Astrocyte (in vitro differentiated cells and primary cell): ENCODE data around the gene CGREF1. TPM values are rescaled to one million over a fixed set of nuclear protein-coding genes. Genes with fewer than 3 reads are reported as not detected.

ENCODE experiments used
- DNase-seq: peaks from one replicate; pipeline ENCODE4 v3.0.0-alpha.2; 2010; ENCODE audit warnings: low read depth
- FAIRE-seq: peaks from 2 replicates; lab custom pipeline; 2011; peaks lifted over from hg19 to GRCh38; lab: Jason Lieb, UNC
- H2AFZ ChIP-seq: 2 replicates; pipeline ENCODE4 v1.6.0; 2012; ENCODE audit warnings: low read depth, low read length, inconsistent platforms
- H3K27ac ChIP-seq: 2 replicates; pipeline ENCODE4 v1.5.1; 2011; ENCODE audit warnings: low read depth, low read length, inconsistent platforms
- H3K27me3 ChIP-seq: 2 replicates; pipeline ENCODE4 v1.6.0; 2011; ENCODE audit warnings: low read length, inconsistent platforms; ENCODE audit not compliant: insufficient read depth
- H3K36me3 ChIP-seq: 2 replicates; pipeline ENCODE4 v1.5.1; 2011; ENCODE audit warnings: low read length, inconsistent platforms; ENCODE audit not compliant: insufficient read depth
- H3K4me1 ChIP-seq: 2 replicates; pipeline ENCODE4 v1.5.1; 2011; ENCODE audit warnings: low read length, inconsistent platforms; ENCODE audit not compliant: insufficient read depth
- H3K4me2 ChIP-seq: 2 replicates; pipeline ENCODE4 v1.6.0; 2012; ENCODE audit warnings: low read length, inconsistent platforms
- H3K4me3 ChIP-seq: 2 replicates; pipeline ENCODE4 v1.5.1; 2011; ENCODE audit warnings: low read depth, mild to moderate bottlenecking, low read length, inconsistent platforms; ENCODE audit not compliant: insufficient read depth
- H3K79me2 ChIP-seq: 2 replicates; pipeline ENCODE4 v1.6.0; 2012; ENCODE audit warnings: mild to moderate bottlenecking, low read length, inconsistent platforms; ENCODE audit not compliant: insufficient read depth
- H3K9ac ChIP-seq: 2 replicates; pipeline ENCODE4 v1.6.0; 2012; ENCODE audit warnings: mild to moderate bottlenecking, low read length, inconsistent platforms
- H3K9me3 ChIP-seq: 2 replicates; pipeline ENCODE4 v1.5.1; 2012; ENCODE audit warnings: low read depth, mild to moderate bottlenecking, low read length, inconsistent platforms; ENCODE audit not compliant: insufficient read depth
- H4K20me1 ChIP-seq: 2 replicates; pipeline ENCODE4 v1.6.0; 2012; ENCODE audit warnings: low read length, inconsistent platforms; ENCODE audit not compliant: insufficient read depth
- H3K27ac Mint-ChIP-seq: one replicate; pipeline ENCODE4 v1.8.0; 2021; ENCODE audit warnings: mild to moderate bottlenecking, mixed read lengths; ENCODE audit not compliant: unreplicated experiment
- H3K27me3 Mint-ChIP-seq: one replicate; pipeline ENCODE4 v1.8.0; 2021; ENCODE audit warnings: low read depth, mixed read lengths; ENCODE audit not compliant: unreplicated experiment
- H3K36me3 Mint-ChIP-seq: one replicate; pipeline ENCODE4 v1.8.0; 2021; ENCODE audit warnings: low read depth, mixed read lengths; ENCODE audit not compliant: unreplicated experiment
- H3K4me1 Mint-ChIP-seq: one replicate; pipeline ENCODE4 v1.8.0; 2021; ENCODE audit warnings: low read depth, mixed read lengths; ENCODE audit not compliant: unreplicated experiment
- H3K4me3 Mint-ChIP-seq: one replicate; pipeline ENCODE4 v1.8.0; 2021; ENCODE audit warnings: mild to moderate bottlenecking, moderate library complexity, mixed read lengths; ENCODE audit not compliant: unreplicated experiment
- H3K9me3 Mint-ChIP-seq: one replicate; pipeline ENCODE4 v1.8.0; 2021; ENCODE audit warnings: mild to moderate bottlenecking, mixed read lengths; ENCODE audit not compliant: unreplicated experiment
- EZH2 ChIP-seq: IDR thresholded peaks from 2 replicates; pipeline ENCODE4 v1.6.1; 2012; ENCODE audit warnings: mild to moderate bottlenecking, low read length, inconsistent platforms; ENCODE audit not compliant: insufficient read depth
- total RNA-seq: library from RNA; stranded (reverse); gene quantifications from 2 replicates; pipeline ENCODE4 v1.2.1, GENCODE V29; 2021
- TF ChIP-seq, protein P1 (sequence below): IDR thresholded peaks from 2 replicates; pipeline ENCODE4 v1.5.1; 2011; ENCODE audit warnings: low read depth, mild to moderate bottlenecking, inconsistent platforms, low read length, moderate library complexity; ENCODE audit not compliant: insufficient read depth

The CGREF1 gene
- total RNA-seq, 1 donor from 2014 or later, result 1.8 TPM

DNA sequence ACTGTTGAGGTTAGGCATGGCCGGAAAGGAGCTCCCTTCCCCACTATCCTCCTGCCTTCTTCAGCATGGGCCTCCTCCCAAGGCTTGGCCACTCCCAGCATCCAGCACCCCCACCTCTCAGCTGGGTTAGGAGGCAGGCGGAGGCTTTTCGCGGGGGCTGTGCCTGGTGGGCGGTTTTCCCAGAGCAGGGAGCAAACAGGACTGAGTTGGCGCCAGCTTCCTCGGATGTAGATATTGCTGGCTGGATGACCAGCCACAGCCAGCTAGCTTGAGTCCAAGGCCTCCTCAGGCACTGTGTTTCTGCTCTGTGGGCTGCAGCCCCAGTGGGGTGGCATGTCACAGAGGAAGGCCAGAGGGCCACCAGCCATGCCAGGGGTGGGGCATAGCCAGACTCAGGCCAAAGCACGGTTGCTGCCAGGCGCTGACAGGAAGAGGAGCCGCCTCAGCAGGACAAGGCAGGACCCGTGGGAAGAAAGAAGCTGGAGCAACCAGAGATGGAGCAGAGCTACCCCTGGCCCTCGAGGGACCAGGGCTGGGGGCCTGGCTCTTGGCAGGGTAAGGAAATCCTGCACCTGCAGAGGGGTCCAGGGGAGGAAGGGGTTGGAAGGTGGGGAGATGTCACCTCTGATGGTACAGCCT lies 30.0 kb upstream of the CGREF1 start, which contains the start of gene TCF23:
TCF23 (plus strand) TSS at position 204 of the 639 bp plus-strand sequence; CDS start at position 334, 130 bp downstream.
- no peak within 1 kb of the TSS for H3K27ac Mint-ChIP-seq
- peaks cover 21% of the 10 kb centered on the region for H3K27me3 Mint-ChIP-seq
- H3K9ac ChIP-seq, result no peak within 1 kb of the TSS
- H2AFZ ChIP-seq, result no peak within 1 kb of the TSS
- H3K27ac ChIP-seq, result no peak within 1 kb of the TSS
- H3K9me3 ChIP-seq, result no peaks in the 10 kb centered on the region
- H4K20me1 ChIP-seq, result no peaks in the 10 kb centered on the region
- H3K79me2 ChIP-seq, result no peaks in the 10 kb centered on the region
- no peaks in the 10 kb centered on the region for H3K4me1 ChIP-seq
- H3K36me3 Mint-ChIP-seq, result no peaks in the 10 kb centered on the region
- peaks cover 10% of the 10 kb centered on the region for H3K27me3 ChIP-seq
- no peaks in the 10 kb centered on the region for H3K36me3 ChIP-seq
- H3K4me3 Mint-ChIP-seq, result no peak within 1 kb of the TSS
- FAIRE-seq (no peak), DNase-seq (no peak)
- H3K4me1 Mint-ChIP-seq, result no peaks in the 10 kb centered on the region
- H3K4me2 ChIP-seq, result no peak within 1 kb of the TSS
- H3K9me3 Mint-ChIP-seq, result no peaks in the 10 kb centered on the region
- H3K4me3 ChIP-seq, result no peak within 1 kb of the TSS
- no peak for TF ChIP-seq EZH2
- TF ChIP-seq, protein P1, sequence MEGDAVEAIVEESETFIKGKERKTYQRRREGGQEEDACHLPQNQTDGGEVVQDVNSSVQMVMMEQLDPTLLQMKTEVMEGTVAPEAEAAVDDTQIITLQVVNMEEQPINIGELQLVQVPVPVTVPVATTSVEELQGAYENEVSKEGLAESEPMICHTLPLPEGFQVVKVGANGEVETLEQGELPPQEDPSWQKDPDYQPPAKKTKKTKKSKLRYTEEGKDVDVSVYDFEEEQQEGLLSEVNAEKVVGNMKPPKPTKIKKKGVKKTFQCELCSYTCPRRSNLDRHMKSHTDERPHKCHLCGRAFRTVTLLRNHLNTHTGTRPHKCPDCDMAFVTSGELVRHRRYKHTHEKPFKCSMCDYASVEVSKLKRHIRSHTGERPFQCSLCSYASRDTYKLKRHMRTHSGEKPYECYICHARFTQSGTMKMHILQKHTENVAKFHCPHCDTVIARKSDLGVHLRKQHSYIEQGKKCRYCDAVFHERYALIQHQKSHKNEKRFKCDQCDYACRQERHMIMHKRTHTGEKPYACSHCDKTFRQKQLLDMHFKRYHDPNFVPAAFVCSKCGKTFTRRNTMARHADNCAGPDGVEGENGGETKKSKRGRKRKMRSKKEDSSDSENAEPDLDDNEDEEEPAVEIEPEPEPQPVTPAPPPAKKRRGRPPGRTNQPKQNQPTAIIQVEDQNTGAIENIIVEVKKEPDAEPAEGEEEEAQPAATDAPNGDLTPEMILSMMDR, result no peak

DNA sequence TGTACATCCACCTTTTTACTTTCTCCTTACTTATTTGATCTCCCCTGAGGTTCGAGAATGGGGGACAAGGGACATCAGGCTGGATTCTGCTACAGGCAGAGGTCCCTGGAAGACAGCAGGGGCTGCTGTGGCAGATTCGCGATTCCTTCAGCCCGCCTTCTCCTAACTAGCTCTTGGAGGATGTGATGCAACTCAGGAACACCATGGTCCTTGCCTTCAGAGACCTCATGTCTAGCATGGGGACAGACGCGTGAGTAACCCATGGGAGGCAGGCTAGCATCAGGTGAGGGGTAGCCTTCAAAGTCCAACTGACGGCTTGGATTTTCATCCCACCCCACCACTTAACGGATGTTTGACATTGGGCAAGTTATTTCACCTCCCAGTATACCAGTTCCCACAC lies 29.0 kb upstream of the CGREF1 start:
- no peaks in the 10 kb centered on the region for H4K20me1 ChIP-seq
- peaks cover 13% of the 10 kb centered on the region for H3K27me3 ChIP-seq
- H3K4me3 ChIP-seq, result no peak overlapping the region
- no peaks in the 10 kb centered on the region for H3K36me3 ChIP-seq
- FAIRE-seq (no peak), DNase-seq (no peak)
- Mint-ChIP-seq H3K9me3 (peaks cover 2% of the 10 kb centered on the region), H3K36me3 (no peaks in the 10 kb centered on the region), H3K4me1 (no peaks in the 10 kb centered on the region), H3K27ac (no peak overlapping the region), H3K4me3 (no peak overlapping the region), H3K27me3 (peaks cover 28% of the 10 kb centered on the region)
- no peak overlapping the region for H3K9ac ChIP-seq
- H3K9me3 ChIP-seq, result peaks cover 1% of the 10 kb centered on the region
- TF ChIP-seq EZH2, result no peak
- TF ChIP-seq, protein P1, result no peak
- no peak overlapping the region for H3K27ac ChIP-seq
- H2AFZ ChIP-seq, result no peak overlapping the region
- H3K4me1 ChIP-seq, result no peaks in the 10 kb centered on the region
- no peaks in the 10 kb centered on the region for H3K79me2 ChIP-seq
- no peak overlapping the region for H3K4me2 ChIP-seq

DNA sequence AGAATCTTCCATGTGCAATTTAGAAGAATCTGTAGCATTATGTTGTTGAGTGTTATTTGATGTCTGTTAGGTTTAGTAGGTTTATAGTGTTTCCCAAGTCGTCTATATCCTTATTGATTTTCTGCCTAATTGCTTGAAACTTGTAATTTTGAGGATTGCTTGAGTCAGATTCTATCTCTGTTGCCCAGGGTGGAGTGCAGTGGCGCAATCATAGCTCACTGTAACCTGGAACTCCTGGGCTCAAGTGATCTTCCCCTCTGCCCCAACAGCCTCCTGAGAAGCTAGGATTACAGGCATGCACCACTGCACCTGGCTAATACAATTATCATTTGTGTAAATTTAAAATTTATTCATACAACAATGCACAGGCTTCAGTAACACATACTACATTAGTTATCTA lies 26.8 kb upstream of the CGREF1 start:
- H3K36me3 ChIP-seq, result no peaks in the 10 kb centered on the region
- no peak overlapping the region for H3K4me3 ChIP-seq
- Mint-ChIP-seq H3K27me3 (peaks cover 28% of the 10 kb centered on the region), H3K4me3 (no peak overlapping the region), H3K27ac (no peak overlapping the region), H3K9me3 (peaks cover 2% of the 10 kb centered on the region), H3K36me3 (no peaks in the 10 kb centered on the region), H3K4me1 (no peaks in the 10 kb centered on the region)
- TF ChIP-seq, protein P1, result no peak
- no peak for TF ChIP-seq EZH2
- DNase-seq (no peak), FAIRE-seq (no peak)
- no peaks in the 10 kb centered on the region for H3K79me2 ChIP-seq
- H2AFZ ChIP-seq, result no peak overlapping the region
- peaks cover 4% of the 10 kb centered on the region for H3K9me3 ChIP-seq
- no peaks in the 10 kb centered on the region for H3K4me1 ChIP-seq
- peaks cover 13% of the 10 kb centered on the region for H3K27me3 ChIP-seq
- H3K9ac ChIP-seq, result no peak overlapping the region
- no peaks in the 10 kb centered on the region for H4K20me1 ChIP-seq
- H3K4me2 ChIP-seq, result no peak overlapping the region
- H3K27ac ChIP-seq, result no peak overlapping the region
